H1 (cell line): ENCODE results near the gene OXCT2. TPM values are rescaled to one million over a fixed set of nuclear protein-coding genes. Genes with fewer than 3 reads are reported as not detected.

ENCODE experiments used
- CEBPB ChIP-seq: IDR thresholded peaks from 2 replicates; pipeline ENCODE4 v1.6.1; 2012; ENCODE audit warnings: low read depth, low read length
- RBBP5 ChIP-seq: IDR thresholded peaks from 2 replicates; pipeline ENCODE4 v1.7.1; 2012; ENCODE audit warnings: low read depth, mild to moderate bottlenecking, inconsistent platforms, low read length, moderate library complexity, borderline replicate concordance
- RFX5 ChIP-seq: IDR thresholded peaks from 2 replicates; pipeline ENCODE4 v1.6.1; 2011; ENCODE audit warnings: low read depth, low read length, improper control_type of control experiment, borderline replicate concordance
- SUZ12 ChIP-seq: fragments of 200-600 bp; sonication (generic); IDR thresholded peaks from 2 replicates; pipeline ENCODE4 v1.6.1; 2012; ENCODE audit warnings: mild to moderate bottlenecking, inconsistent platforms, low read length, moderate library complexity, mixed read lengths
- polyA plus RNA-seq, 7 experiments: library from polyadenylated mRNA; depleted of rRNA in 3 of 7; stranded (reverse) in 5 of 7; unstranded in 2 of 7; fragments of >200 nt in 5 of 7; fragments of 200-250 nt in 2 of 7; gene quantifications; 1 replicate in 5 of 7; 2 replicates in 1 of 7; 4 replicates in 1 of 7; pipeline versions ENCODE4 v1.2.1 to v1.2.3, GENCODE V29; 2011 to 2013; ENCODE audit warnings: missing spikeins in 2 of 7, mixed read lengths in 2 of 7
- total RNA-seq: library from RNA; stranded (reverse); fragmentation: NEBNext Ultra II Directional; extraction: Animal tissue kit (Norgen Biotek cat#: 25700); gene quantifications from 2 replicates; pipeline ENCODE4 v1.2.1, GENCODE V29; 2021

Gene OXCT2
- total and polyA plus RNA-seq, 2 of the 8 experiments (the other 6 are each of a cell fraction or from before 2014, with no cell fraction given): 2.6 to 2.9 TPM

GRCh38 chr1:39808784-39809517, 37.8 kb upstream of the OXCT2 start (continued):
- no peak for TF ChIP-seq RFX5
- no peak for TF ChIP-seq CEBPB
- TF ChIP-seq SUZ12: no peak
- no peak for TF ChIP-seq RBBP5
